C4-2B (cell line): ENCODE results near the gene CIRBP.

ENCODE experiments used
- ZFX ChIP-seq: fragments of 450-650 bp; IDR thresholded peaks from 2 replicates; pipeline ENCODE4 v1.6.1; 2017
- TF ChIP-seq, protein P1 (sequence below): fragments of 450-650 bp; conservative IDR thresholded peaks from 2 replicates; pipeline ENCODE4 v1.5.1; 2017; ENCODE audit warnings: mild to moderate bottlenecking

DNA sequence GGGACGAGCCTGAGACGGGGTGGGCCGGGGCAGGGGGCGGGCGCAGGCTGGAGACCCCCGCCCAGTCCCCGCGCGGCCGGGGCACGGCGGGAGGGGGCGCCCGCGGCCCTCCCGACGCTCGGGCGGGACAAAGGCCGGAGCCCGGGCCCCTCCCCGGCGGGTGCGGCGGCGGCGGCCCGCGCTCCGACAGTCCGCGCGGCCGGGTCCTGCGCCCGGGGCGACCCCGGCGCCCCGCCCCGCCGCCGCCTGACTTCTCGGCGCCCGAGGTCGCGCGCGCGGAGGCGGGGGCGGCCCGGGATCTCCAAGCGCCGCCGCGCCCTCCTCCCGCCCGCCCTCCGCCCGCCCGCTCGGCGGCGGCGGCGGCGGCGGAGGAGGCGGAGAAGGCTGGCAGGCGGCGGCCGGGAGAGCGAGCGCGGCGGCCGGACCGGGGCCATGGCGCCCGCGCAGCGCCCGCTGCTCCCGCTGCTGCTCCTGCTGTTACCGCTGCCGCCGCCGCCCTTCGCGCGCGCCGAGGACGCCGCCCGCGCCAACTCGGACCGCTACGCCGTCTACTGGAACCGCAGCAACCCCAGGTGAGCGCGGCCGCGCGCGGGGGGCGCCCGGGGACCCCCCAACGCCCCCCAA lies 16.7 kb downstream of the CIRBP start, which contains the start of gene EFNA2:
- TF ChIP-seq, protein P1, sequence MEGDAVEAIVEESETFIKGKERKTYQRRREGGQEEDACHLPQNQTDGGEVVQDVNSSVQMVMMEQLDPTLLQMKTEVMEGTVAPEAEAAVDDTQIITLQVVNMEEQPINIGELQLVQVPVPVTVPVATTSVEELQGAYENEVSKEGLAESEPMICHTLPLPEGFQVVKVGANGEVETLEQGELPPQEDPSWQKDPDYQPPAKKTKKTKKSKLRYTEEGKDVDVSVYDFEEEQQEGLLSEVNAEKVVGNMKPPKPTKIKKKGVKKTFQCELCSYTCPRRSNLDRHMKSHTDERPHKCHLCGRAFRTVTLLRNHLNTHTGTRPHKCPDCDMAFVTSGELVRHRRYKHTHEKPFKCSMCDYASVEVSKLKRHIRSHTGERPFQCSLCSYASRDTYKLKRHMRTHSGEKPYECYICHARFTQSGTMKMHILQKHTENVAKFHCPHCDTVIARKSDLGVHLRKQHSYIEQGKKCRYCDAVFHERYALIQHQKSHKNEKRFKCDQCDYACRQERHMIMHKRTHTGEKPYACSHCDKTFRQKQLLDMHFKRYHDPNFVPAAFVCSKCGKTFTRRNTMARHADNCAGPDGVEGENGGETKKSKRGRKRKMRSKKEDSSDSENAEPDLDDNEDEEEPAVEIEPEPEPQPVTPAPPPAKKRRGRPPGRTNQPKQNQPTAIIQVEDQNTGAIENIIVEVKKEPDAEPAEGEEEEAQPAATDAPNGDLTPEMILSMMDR = peak; percentile 55
- TF ChIP-seq ZFX = no peak
